COLO668 (cell line): Measurements from ENCODE around the gene SBK3.

Source experiments
- DNase-seq: peaks from one replicate; lab custom pipeline; 2025; ENCODE audit not compliant: unreplicated experiment; lab: John Stamatoyannopoulos, UW

Gene SBK3

DNA sequence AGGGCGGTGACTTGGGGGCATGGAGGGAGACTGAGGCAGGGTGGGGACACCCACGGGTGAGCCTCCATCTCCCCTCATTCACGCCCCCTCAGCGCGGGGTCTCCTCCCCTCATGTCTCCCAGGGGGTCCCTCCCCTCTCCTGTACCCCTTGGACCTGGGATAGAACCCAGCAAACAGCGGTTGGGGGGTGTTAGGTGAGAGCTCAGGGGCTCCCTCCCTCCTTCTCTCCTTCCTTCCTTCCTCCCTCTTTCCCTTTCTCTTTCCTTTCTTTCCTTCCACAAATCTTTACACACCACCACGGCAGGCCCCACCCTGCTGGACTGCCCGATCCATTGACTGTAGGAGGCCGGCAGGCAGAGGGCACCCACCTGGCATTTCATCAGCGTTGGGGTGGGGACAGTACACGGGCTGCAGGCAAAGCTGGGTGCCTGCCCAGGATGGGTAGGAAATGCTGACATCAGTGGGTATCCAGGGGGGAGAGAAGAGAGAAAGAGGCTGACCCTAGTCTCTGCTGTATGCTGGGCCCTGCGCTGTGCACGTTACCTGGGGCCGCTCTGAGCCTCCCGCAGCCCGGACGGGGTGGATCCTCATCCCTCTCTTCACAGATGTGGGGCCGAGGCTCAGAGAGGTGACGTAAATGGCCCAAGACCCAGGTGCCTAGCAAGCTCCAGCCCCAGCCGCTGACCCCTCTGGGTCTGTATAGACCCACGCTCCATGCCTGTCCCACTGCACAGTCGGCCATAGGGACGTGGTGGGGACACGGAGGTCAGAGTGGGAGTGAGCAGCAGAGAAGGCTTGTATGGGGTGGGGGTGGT, 53.6 kb downstream of the SBK3 start:
- no peak for DNase-seq
